Breast epithelium (tissue), 3 donors: ENCODE data around the gene UBE4A.

ENCODE experiments used
- POLR2A ChIP-seq: fragments of 450-650 bp; IDR thresholded peaks from one replicate; pipeline ENCODE4 v1.6.1; 2016; ENCODE audit warnings: antibody characterized with exemption, mild to moderate bottlenecking, moderate library complexity
- TF ChIP-seq, protein P1 (sequence below), 3 donors: fragments of 450-650 bp; IDR thresholded peaks; one replicate each; pipeline ENCODE4 v1.5.1; 2016 to 2017; ENCODE audit warnings: antibody characterized with exemption in 3 of 3, mild to moderate bottlenecking in 3 of 3, moderate library complexity in 3 of 3

DNA sequence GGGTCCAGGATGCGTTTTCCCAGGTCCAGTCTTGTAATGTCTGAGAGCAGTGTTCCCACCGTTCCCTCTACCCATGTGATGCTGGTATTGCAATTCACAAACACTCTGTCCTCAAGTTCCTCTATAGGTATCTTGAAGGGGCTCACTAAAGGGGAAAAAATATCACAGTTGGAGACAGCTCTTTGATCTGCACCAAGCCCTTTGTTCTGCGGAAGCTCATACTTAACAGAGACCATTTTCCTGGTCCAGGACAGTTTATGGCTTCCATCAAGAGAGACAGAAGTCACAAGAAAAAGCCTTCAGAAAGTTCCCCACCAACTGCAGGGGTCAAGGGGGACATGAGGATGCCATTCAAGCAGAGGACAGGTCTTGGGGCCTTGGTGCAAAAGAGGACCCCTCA, 19.0 kb upstream of the UBE4A start:
- TF ChIP-seq, protein P1, sequence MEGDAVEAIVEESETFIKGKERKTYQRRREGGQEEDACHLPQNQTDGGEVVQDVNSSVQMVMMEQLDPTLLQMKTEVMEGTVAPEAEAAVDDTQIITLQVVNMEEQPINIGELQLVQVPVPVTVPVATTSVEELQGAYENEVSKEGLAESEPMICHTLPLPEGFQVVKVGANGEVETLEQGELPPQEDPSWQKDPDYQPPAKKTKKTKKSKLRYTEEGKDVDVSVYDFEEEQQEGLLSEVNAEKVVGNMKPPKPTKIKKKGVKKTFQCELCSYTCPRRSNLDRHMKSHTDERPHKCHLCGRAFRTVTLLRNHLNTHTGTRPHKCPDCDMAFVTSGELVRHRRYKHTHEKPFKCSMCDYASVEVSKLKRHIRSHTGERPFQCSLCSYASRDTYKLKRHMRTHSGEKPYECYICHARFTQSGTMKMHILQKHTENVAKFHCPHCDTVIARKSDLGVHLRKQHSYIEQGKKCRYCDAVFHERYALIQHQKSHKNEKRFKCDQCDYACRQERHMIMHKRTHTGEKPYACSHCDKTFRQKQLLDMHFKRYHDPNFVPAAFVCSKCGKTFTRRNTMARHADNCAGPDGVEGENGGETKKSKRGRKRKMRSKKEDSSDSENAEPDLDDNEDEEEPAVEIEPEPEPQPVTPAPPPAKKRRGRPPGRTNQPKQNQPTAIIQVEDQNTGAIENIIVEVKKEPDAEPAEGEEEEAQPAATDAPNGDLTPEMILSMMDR (IDR thresholded peaks at IDR 0.05), result no peak
- no peak for TF ChIP-seq POLR2A
